Measurements from ENCODE around the gene GMPPA.
A peak's percentile ranks its signal among the peaks of the same experiment; 100 is the strongest.

GRCh38 chr2:219500135-219500534 lies 1.4 kb downstream of the GMPPA start:
- TF ChIP-seq MAX (IDR thresholded peaks at IDR 0.05; ENCODE audit: low read depth, low read length) (no peak), CTCF (IDR thresholded peaks at IDR 0.05; ENCODE audit: low read depth, low read length) (peak; percentile 54), POLR2A (IDR thresholded peaks at IDR 0.05; ENCODE audit: extremely low read depth, insufficient read length) (no peak), MYC (IDR thresholded peaks at IDR 0.05; ENCODE audit: low read depth, low read length) (no peak)
